ENCODE measurements around the gene CAPN2. TPM values are rescaled to one million over a fixed set of nuclear protein-coding genes. Genes with fewer than 3 reads are reported as not detected.

Gene CAPN2
- polyA plus RNA-seq, 4 donors, result 47.0 to 115 (median 68.8) TPM

- Histone ChIP-seq H3K4me1 (ENCODE audit: control insufficient read depth in 3 of 3, insufficient read depth in 2 of 3, low read depth in 1 of 3, low read length in 2 of 3) (peaks cover 0 to 36% (median 3%) of the 10 kb centered on the region in 3 donors), H3K27me3 (ENCODE audit: control insufficient read depth in 3 of 3, insufficient read depth in 3 of 3, low read length in 3 of 3) (no peaks in the 10 kb centered on the region), H3K4me3 (ENCODE audit: low read depth in 1 of 3, low read length in 3 of 3) (no peak overlapping the region), H3K27ac (ENCODE audit: low read depth in 1 of 3, low read length in 2 of 3) (peak overlapping the region in 2 of 3 donors; percentile 47 to 76), H3K9me3 (ENCODE audit: control insufficient read depth in 2 of 2, insufficient read depth in 1 of 2, low read depth in 1 of 2, low read length in 1 of 2) (no peaks in the 10 kb centered on the region), H3K36me3 (ENCODE audit: control insufficient read depth in 3 of 3, insufficient read depth in 2 of 3, low read depth in 1 of 3, low read length in 3 of 3) (peaks cover 17 to 46% (median 33%) of the 10 kb centered on the region in 3 donors)
- no peak for DNase-seq
- WGBS, 3 donors, result 61 to 80% (median 72%) methylated on average over 5 of the region's 5 CpGs
- FAIRE-seq, result no peak
These were observed 60.4 kb downstream of the CAPN2 start for GRCh38 chr1:223772771-223773160.

- H3K4me3 ChIP-seq (ENCODE audit: low read depth in 1 of 3, low read length in 3 of 3), result no peak overlapping the region
- FAIRE-seq (no peak), DNase-seq (no peak)
- no peaks in the 10 kb centered on the region for H3K9me3 ChIP-seq (ENCODE audit: control insufficient read depth in 2 of 2, insufficient read depth in 1 of 2, low read depth in 1 of 2, low read length in 1 of 2)
- no peak overlapping the region for H3K27ac ChIP-seq (ENCODE audit: low read depth in 1 of 3, low read length in 2 of 3)
- 92 to 96% (median 95%) methylated on average over 6 of the region's 6 CpGs for WGBS, 3 donors
- H3K27me3 ChIP-seq (ENCODE audit: control insufficient read depth in 3 of 3, insufficient read depth in 3 of 3, low read length in 3 of 3), result no peaks in the 10 kb centered on the region
- peaks cover 0 to 36% (median 3%) of the 10 kb centered on the region in 3 donors for H3K4me1 ChIP-seq (ENCODE audit: control insufficient read depth in 3 of 3, insufficient read depth in 2 of 3, low read depth in 1 of 3, low read length in 2 of 3)
- H3K36me3 ChIP-seq (ENCODE audit: control insufficient read depth in 3 of 3, insufficient read depth in 2 of 3, low read depth in 1 of 3, low read length in 3 of 3), result peaks cover 24 to 52% (median 36%) of the 10 kb centered on the region in 3 donors
These were observed 61.9 kb downstream of the CAPN2 start for GRCh38 chr1:223774134-223774814.

- DNase-seq, result no peak
- WGBS, 3 donors, result 59 to 68% (median 68%) methylated on average over 4 of the region's 4 CpGs
- peaks cover 25 to 47% (median 35%) of the 10 kb centered on the region in 3 donors for H3K36me3 ChIP-seq (ENCODE audit: control insufficient read depth in 3 of 3, insufficient read depth in 2 of 3, low read depth in 1 of 3, low read length in 3 of 3)
These were observed 62.7 kb downstream of the CAPN2 start for GRCh38 chr1:223775054-223775453.

GRCh38 chr1:223775711-223776074 lies 63.4 kb downstream of the CAPN2 start:
- H3K36me3 ChIP-seq (ENCODE audit: control insufficient read depth in 3 of 3, insufficient read depth in 2 of 3, low read depth in 1 of 3, low read length in 3 of 3), result peaks cover 25 to 49% (median 32%) of the 10 kb centered on the region in 3 donors
- WGBS, 3 donors, result 83 to 94% (median 85%) methylated on average over 1 of the region's 1 CpG
- peak overlapping the region in 1 of 3 donors; percentile 8 for H3K27ac ChIP-seq (ENCODE audit: low read depth in 1 of 3, low read length in 2 of 3)
- H3K9me3 ChIP-seq (ENCODE audit: control insufficient read depth in 2 of 2, insufficient read depth in 1 of 2, low read depth in 1 of 2, low read length in 1 of 2), result no peaks in the 10 kb centered on the region
- FAIRE-seq, result no peak
- H3K4me3 ChIP-seq (ENCODE audit: low read depth in 1 of 3, low read length in 3 of 3), result no peak overlapping the region
- DNase-seq, result no peak
- H3K4me1 ChIP-seq (ENCODE audit: control insufficient read depth in 3 of 3, insufficient read depth in 2 of 3, low read depth in 1 of 3, low read length in 2 of 3), result peaks cover 0 to 36% (median 3%) of the 10 kb centered on the region in 3 donors
- H3K27me3 ChIP-seq (ENCODE audit: control insufficient read depth in 3 of 3, insufficient read depth in 3 of 3, low read length in 3 of 3), result no peaks in the 10 kb centered on the region

More at GRCh38 chr1:223775054-223775453, 62.7 kb downstream of the CAPN2 start:
- no peak for FAIRE-seq
- H3K27me3 ChIP-seq (ENCODE audit: control insufficient read depth in 3 of 3, insufficient read depth in 3 of 3, low read length in 3 of 3), result no peaks in the 10 kb centered on the region
- H3K4me1 ChIP-seq (ENCODE audit: control insufficient read depth in 3 of 3, insufficient read depth in 2 of 3, low read depth in 1 of 3, low read length in 2 of 3), result peaks cover 0 to 36% (median 3%) of the 10 kb centered on the region in 3 donors
- no peaks in the 10 kb centered on the region for H3K9me3 ChIP-seq (ENCODE audit: control insufficient read depth in 2 of 2, insufficient read depth in 1 of 2, low read depth in 1 of 2, low read length in 1 of 2)
- H3K4me3 ChIP-seq (ENCODE audit: low read depth in 1 of 3, low read length in 3 of 3), result no peak overlapping the region
- H3K27ac ChIP-seq (ENCODE audit: low read depth in 1 of 3, low read length in 2 of 3), result no peak overlapping the region

GRCh38 chr1:223776075-223776814 lies 63.9 kb downstream of the CAPN2 start:
- FAIRE-seq (no peak), DNase-seq (peak in 1 of 2 donors; percentile 37)
- 53 to 74% (median 65%) methylated on average over 9 of the region's 9 CpGs for WGBS, 3 donors
- Histone ChIP-seq H3K27me3 (ENCODE audit: control insufficient read depth in 3 of 3, insufficient read depth in 3 of 3, low read length in 3 of 3) (no peaks in the 10 kb centered on the region), H3K9me3 (ENCODE audit: control insufficient read depth in 2 of 2, insufficient read depth in 1 of 2, low read depth in 1 of 2, low read length in 1 of 2) (no peaks in the 10 kb centered on the region), H3K27ac (ENCODE audit: low read depth in 1 of 3, low read length in 2 of 3) (peak overlapping the region in 2 of 3 donors; percentile 38 to 56), H3K4me3 (ENCODE audit: low read depth in 1 of 3, low read length in 3 of 3) (no peak overlapping the region), H3K36me3 (ENCODE audit: control insufficient read depth in 3 of 3, insufficient read depth in 2 of 3, low read depth in 1 of 3, low read length in 3 of 3) (peaks cover 25 to 44% (median 29%) of the 10 kb centered on the region in 3 donors), H3K4me1 (ENCODE audit: control insufficient read depth in 3 of 3, insufficient read depth in 2 of 3, low read depth in 1 of 3, low read length in 2 of 3) (peaks cover 0 to 32% (median 3%) of the 10 kb centered on the region in 3 donors)

GRCh38 chr1:223776826-223777454 lies 64.6 kb downstream of the CAPN2 start:
- peak overlapping the region in 1 of 3 donors; percentile 56 for H3K27ac ChIP-seq (ENCODE audit: low read depth in 1 of 3, low read length in 2 of 3)
- WGBS, 3 donors, result 72 to 84% (median 78%) methylated on average over 10 of the region's 10 CpGs

GRCh38 chr1:223780318-223780717 lies 68.0 kb downstream of the CAPN2 start:
- Histone ChIP-seq H3K4me1 (ENCODE audit: control insufficient read depth in 3 of 3, insufficient read depth in 2 of 3, low read depth in 1 of 3, low read length in 2 of 3) (peaks cover 0 to 17% (median 0%) of the 10 kb centered on the region in 3 donors), H3K9me3 (ENCODE audit: control insufficient read depth in 2 of 2, insufficient read depth in 1 of 2, low read depth in 1 of 2, low read length in 1 of 2) (no peaks in the 10 kb centered on the region), H3K27me3 (ENCODE audit: control insufficient read depth in 3 of 3, insufficient read depth in 3 of 3, low read length in 3 of 3) (no peaks in the 10 kb centered on the region), H3K4me3 (ENCODE audit: low read depth in 1 of 3, low read length in 3 of 3) (no peak overlapping the region), H3K27ac (ENCODE audit: low read depth in 1 of 3, low read length in 2 of 3) (peak overlapping the region in 1 of 3 donors; percentile 78), H3K36me3 (ENCODE audit: control insufficient read depth in 3 of 3, insufficient read depth in 2 of 3, low read depth in 1 of 3, low read length in 3 of 3) (peaks cover 11 to 40% (median 27%) of the 10 kb centered on the region in 3 donors)
- no peak for DNase-seq
- FAIRE-seq, result no peak
- WGBS, 3 donors, result 94 to 97% (median 96%) methylated on average over 8 of the region's 8 CpGs

More at GRCh38 chr1:223776826-223777454, 64.6 kb downstream of the CAPN2 start:
- no peak overlapping the region for H3K4me3 ChIP-seq (ENCODE audit: low read depth in 1 of 3, low read length in 3 of 3)
- no peaks in the 10 kb centered on the region for H3K9me3 ChIP-seq (ENCODE audit: control insufficient read depth in 2 of 2, insufficient read depth in 1 of 2, low read depth in 1 of 2, low read length in 1 of 2)
- DNase-seq, result peak in 1 of 2 donors; percentile 28
- peaks cover 25 to 44% (median 25%) of the 10 kb centered on the region in 3 donors for H3K36me3 ChIP-seq (ENCODE audit: control insufficient read depth in 3 of 3, insufficient read depth in 2 of 3, low read depth in 1 of 3, low read length in 3 of 3)
- FAIRE-seq, result no peak
- peaks cover 0 to 29% (median 3%) of the 10 kb centered on the region in 3 donors for H3K4me1 ChIP-seq (ENCODE audit: control insufficient read depth in 3 of 3, insufficient read depth in 2 of 3, low read depth in 1 of 3, low read length in 2 of 3)
- no peaks in the 10 kb centered on the region for H3K27me3 ChIP-seq (ENCODE audit: control insufficient read depth in 3 of 3, insufficient read depth in 3 of 3, low read length in 3 of 3)

GRCh38 chr1:223780949-223781348 lies 68.6 kb downstream of the CAPN2 start:
- peaks cover 11 to 39% (median 27%) of the 10 kb centered on the region in 3 donors for H3K36me3 ChIP-seq (ENCODE audit: control insufficient read depth in 3 of 3, insufficient read depth in 2 of 3, low read depth in 1 of 3, low read length in 3 of 3)
- FAIRE-seq, result no peak
- WGBS, 3 donors, result 71 to 90% (median 72%) methylated on average over 6 of the region's 6 CpGs
- peaks cover 0 to 16% (median 0%) of the 10 kb centered on the region in 3 donors for H3K4me1 ChIP-seq (ENCODE audit: control insufficient read depth in 3 of 3, insufficient read depth in 2 of 3, low read depth in 1 of 3, low read length in 2 of 3)
- peak overlapping the region in 1 of 3 donors; percentile 78 for H3K27ac ChIP-seq (ENCODE audit: low read depth in 1 of 3, low read length in 2 of 3)
- DNase-seq, result peak in 1 of 2 donors; percentile 75
- H3K27me3 ChIP-seq (ENCODE audit: control insufficient read depth in 3 of 3, insufficient read depth in 3 of 3, low read length in 3 of 3), result no peaks in the 10 kb centered on the region
- H3K9me3 ChIP-seq (ENCODE audit: control insufficient read depth in 2 of 2, insufficient read depth in 1 of 2, low read depth in 1 of 2, low read length in 1 of 2), result no peaks in the 10 kb centered on the region
- no peak overlapping the region for H3K4me3 ChIP-seq (ENCODE audit: low read depth in 1 of 3, low read length in 3 of 3)

Data from small intestine (tissue), 7 donors.